HEK293T (cell line): Measurements from ENCODE around the gene CEP68.
"Not testable (repeated sequence)": the region's sequence is repeated elsewhere in the genome, so short reads cannot be mapped to it uniquely, and the experiment has no call there.

Experiments used
- CTCF ChIA-PET: fragments of 350-600 bp; formaldehyde crosslinking; extraction: SDS; loops from one replicate; lab custom pipeline; 2021; ENCODE audit warnings: antibody characterized with exemption, inconsistent platforms; lab: Yijun Ruan, JAX
- POLR2A ChIA-PET: fragments of 350-600 bp; formaldehyde crosslinking; extraction: SDS; loops from one replicate; lab custom pipeline; 2020; ENCODE audit warnings: antibody characterized with exemption, inconsistent platforms; lab: Yijun Ruan, JAX
- DNase-seq: peaks from one replicate; pipeline ENCODE4 v3.0.0; 2012; ENCODE audit warnings: mixed read lengths; ENCODE audit errors: extremely low spot score
- ARNT ChIP-seq: fragments of 450-650 bp; IDR thresholded peaks from 2 replicates; pipeline ENCODE4 v1.6.1; 2017; ENCODE audit warnings: mild to moderate bottlenecking
- BHLHE40 ChIP-seq: fragments of 450-650 bp; IDR thresholded peaks from 2 replicates; pipeline ENCODE4 v1.6.1; 2016; ENCODE audit warnings: mild to moderate bottlenecking, moderate library complexity, borderline replicate concordance
- CTBP1 ChIP-seq: fragments of 450-650 bp; IDR thresholded peaks from 2 replicates; pipeline ENCODE4 v1.6.1; 2016; ENCODE audit warnings: borderline replicate concordance
- ELF4 ChIP-seq: fragments of 450-650 bp; IDR thresholded peaks from 2 replicates; pipeline ENCODE4 v1.6.1; 2017; ENCODE audit warnings: antibody characterized with exemption
- FOXA1 ChIP-seq: fragments of 450-650 bp; IDR thresholded peaks from 2 replicates; pipeline ENCODE4 v1.6.1; 2016; ENCODE audit warnings: mild to moderate bottlenecking
- FOXK2 ChIP-seq: fragments of 450-650 bp; IDR thresholded peaks from 2 replicates; pipeline ENCODE4 v1.6.1; 2016; ENCODE audit warnings: mild to moderate bottlenecking
- FOXM1 ChIP-seq: fragments of 450-650 bp; IDR thresholded peaks from 2 replicates; pipeline ENCODE4 v1.6.1; 2017; ENCODE audit warnings: mild to moderate bottlenecking, borderline replicate concordance
- HDGF ChIP-seq: fragments of 450-650 bp; IDR thresholded peaks from 2 replicates; pipeline ENCODE4 v1.6.1; 2017; ENCODE audit warnings: antibody characterized with exemption, borderline replicate concordance
- L3MBTL2 ChIP-seq: fragments of 450-650 bp; conservative IDR thresholded peaks from 2 replicates; pipeline ENCODE4 v1.6.1; 2016; ENCODE audit warnings: mild to moderate bottlenecking
- LEF1 ChIP-seq: fragments of 450-650 bp; IDR thresholded peaks from 2 replicates; pipeline ENCODE4 v1.6.1; 2017; ENCODE audit warnings: mild to moderate bottlenecking, borderline replicate concordance
- NFRKB ChIP-seq: fragments of 450-650 bp; IDR thresholded peaks from 2 replicates; pipeline ENCODE4 v1.6.1; 2016; ENCODE audit warnings: mild to moderate bottlenecking, moderate library complexity
- SP1 ChIP-seq: fragments of 450-650 bp; IDR thresholded peaks from 2 replicates; pipeline ENCODE4 v1.6.1; 2017
- SUZ12 ChIP-seq: fragments of 450-650 bp; IDR thresholded peaks from 2 replicates; pipeline ENCODE4 v1.6.1; 2016; ENCODE audit warnings: mild to moderate bottlenecking
- TARDBP ChIP-seq: fragments of 450-650 bp; IDR thresholded peaks from 2 replicates; pipeline ENCODE4 v1.6.1; 2016
- ZNF384 ChIP-seq: fragments of 450-650 bp; IDR thresholded peaks from 2 replicates; pipeline ENCODE4 v1.6.1; 2016
- TF ChIP-seq, protein P1 (sequence below): fragments of 450-650 bp; IDR thresholded peaks from 2 replicates; pipeline ENCODE4 v1.6.1; 2016

The CEP68 gene

DNA sequence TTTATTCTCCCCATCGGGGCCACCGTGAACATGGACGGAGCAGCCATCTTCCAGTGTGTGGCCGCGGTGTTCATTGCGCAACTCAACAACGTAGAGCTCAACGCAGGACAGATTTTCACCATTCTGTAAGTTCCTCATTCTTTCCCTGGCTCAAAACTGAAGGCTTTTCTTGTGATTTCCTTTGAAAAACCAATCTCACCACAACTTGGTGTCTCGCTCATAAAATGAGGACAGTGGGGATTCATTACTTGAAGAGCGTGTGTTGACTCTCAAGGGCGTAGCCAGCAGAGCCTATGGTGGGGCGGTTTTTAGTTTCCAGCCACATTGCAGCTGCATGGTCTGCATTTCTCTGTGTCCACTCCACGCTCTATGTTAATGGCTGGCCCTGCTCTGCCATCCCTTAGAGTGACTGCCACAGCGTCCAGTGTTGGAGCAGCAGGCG lies 38.1 kb upstream of the CEP68 start:
- TF ChIP-seq LEF1 (no peak), FOXK2 (no peak), BHLHE40 (no peak), ZNF384 (no peak), HDGF (no peak), SP1 (no peak), TARDBP (no peak), FOXA1 (no peak)
- TF ChIP-seq, protein P1, sequence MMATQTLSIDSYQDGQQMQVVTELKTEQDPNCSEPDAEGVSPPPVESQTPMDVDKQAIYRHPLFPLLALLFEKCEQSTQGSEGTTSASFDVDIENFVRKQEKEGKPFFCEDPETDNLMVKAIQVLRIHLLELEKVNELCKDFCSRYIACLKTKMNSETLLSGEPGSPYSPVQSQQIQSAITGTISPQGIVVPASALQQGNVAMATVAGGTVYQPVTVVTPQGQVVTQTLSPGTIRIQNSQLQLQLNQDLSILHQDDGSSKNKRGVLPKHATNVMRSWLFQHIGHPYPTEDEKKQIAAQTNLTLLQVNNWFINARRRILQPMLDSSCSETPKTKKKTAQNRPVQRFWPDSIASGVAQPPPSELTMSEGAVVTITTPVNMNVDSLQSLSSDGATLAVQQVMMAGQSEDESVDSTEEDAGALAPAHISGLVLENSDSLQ, result no peak
- ChIA-PET POLR2A (interaction anchor here (0.9 kb wide), 1 partner anchor 28 kb away, joined by 4 read pairs; the partner anchor contains the start of gene SLC1A4), CTCF (no interaction called here)
- no peak for DNase-seq

DNA sequence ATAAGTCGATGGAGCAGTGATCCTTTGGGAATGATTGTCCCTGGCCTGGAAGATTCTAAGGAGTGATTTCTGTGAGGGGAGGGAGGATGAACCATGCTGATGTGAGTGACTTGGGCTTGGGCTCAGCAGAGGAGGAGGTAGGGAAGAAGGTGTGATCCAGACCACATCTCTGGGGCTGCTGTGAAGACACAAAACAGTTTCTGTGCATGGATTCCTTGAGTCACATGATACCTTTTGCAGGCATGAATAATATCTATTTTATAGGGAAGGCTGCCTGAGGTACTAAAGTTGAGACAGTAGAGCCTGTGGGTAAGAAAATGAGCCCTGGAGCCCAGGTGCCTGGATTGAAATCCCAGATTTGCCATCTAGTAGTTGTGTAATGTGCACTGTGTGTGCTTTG lies 37.2 kb upstream of the CEP68 start:
- TF ChIP-seq L3MBTL2 (no peak), FOXM1 (no peak), TARDBP (no peak), BHLHE40 (no peak), ARNT (no peak), NFRKB (no peak), SP1 (no peak)
- TF ChIP-seq, protein P1, result no peak
- ChIA-PET POLR2A (interaction anchor here (0.9 kb wide), 1 partner anchor 29 kb away, joined by 4 read pairs; the partner anchor contains the start of gene SLC1A4), CTCF (no interaction called here)
- DNase-seq, result no peak

DNA sequence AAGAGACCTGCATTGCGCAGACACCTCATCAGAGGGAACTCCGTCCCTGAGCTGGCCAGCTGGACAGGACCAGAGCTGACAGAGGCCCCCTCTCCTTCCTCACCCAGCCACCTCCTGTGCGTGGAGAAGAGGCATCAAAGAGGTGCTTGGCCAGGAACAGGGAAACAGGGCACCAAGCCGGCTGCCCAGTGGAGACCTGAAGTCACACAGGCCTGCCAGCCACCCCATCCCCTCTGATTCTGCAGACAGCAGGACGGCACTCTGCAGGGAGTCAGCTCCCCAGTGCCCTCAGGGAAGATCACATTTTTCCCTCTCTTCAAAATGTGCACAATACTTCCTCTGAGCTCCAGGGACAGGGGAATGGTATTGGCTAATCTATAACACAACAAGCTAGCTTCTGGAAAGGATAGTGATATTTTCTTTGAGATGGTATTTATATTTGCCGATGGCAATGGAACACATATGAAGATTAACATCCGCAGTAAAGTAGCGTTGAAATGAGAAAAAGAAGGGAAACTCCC lies 36.5 kb upstream of the CEP68 start:
- POLR2A ChIA-PET, result no interaction called here
- CTCF ChIA-PET, result no interaction called here
- DNase-seq, result no peak
- TF ChIP-seq NFRKB, result no peak
- no peak for TF ChIP-seq FOXA1
- no peak for TF ChIP-seq FOXK2
- TF ChIP-seq SUZ12, result no peak
- TF ChIP-seq ELF4, result no peak
- TF ChIP-seq FOXM1, result no peak
- no peak for TF ChIP-seq TARDBP
- TF ChIP-seq L3MBTL2, result no peak
- TF ChIP-seq HDGF, result no peak
- TF ChIP-seq, protein P1, result no peak
- no peak for TF ChIP-seq LEF1

- POLR2A ChIA-PET, CTCF ChIA-PET, DNase-seq: not testable (repeated sequence)
Measured at GRCh38 chr2:65020251-65020650, 36.0 kb upstream of the CEP68 start.

DNA sequence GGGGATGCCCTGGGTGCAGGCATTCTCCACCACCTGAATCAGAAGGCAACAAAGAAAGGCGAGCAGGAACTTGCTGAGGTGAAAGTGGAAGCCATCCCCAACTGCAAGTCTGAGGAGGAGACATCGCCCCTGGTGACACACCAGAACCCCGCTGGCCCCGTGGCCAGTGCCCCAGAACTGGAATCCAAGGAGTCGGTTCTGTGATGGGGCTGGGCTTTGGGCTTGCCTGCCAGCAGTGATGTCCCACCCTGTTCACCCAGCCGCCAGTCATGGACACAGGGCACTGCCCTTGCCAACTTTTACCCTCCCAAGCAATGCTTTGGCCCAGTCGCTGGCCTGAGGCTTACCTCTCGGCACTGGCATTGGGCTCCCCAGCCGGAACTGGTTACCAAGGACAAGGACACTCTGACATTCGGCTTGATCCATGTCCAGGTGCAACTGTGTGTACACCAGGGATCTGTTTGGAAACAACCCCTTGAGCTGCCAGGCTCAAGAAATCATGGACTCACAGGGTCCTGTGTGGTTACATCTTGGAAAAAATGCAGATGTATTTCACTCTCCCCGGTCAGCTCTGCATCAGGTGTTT lies 35.2 kb upstream of the CEP68 start:
- no peak for DNase-seq
- CTCF ChIA-PET, result no interaction called here
- POLR2A ChIA-PET, result no interaction called here
- TF ChIP-seq L3MBTL2, result no peak
- no peak for TF ChIP-seq SP1
- TF ChIP-seq HDGF, result no peak
- no peak for TF ChIP-seq TARDBP
- no peak for TF ChIP-seq FOXM1
- no peak for TF ChIP-seq ELF4
- TF ChIP-seq FOXK2, result no peak
- no peak for TF ChIP-seq NFRKB

- DNase-seq, result no peak
- TF ChIP-seq FOXM1, result no peak
- no peak for TF ChIP-seq NFRKB
- TF ChIP-seq, protein P1, result no peak
- no peak for TF ChIP-seq BHLHE40
- TF ChIP-seq ELF4, result no peak
- TF ChIP-seq ARNT, result no peak
- no peak for TF ChIP-seq FOXA1
- no peak for TF ChIP-seq SP1
- no peak for TF ChIP-seq FOXK2
- TF ChIP-seq LEF1, result no peak
- CTCF ChIA-PET, result no interaction called here
- POLR2A ChIA-PET, result no interaction called here
Measured at GRCh38 chr2:65021709-65022108, 34.5 kb upstream of the CEP68 start.

- DNase-seq, result no peak
- ChIA-PET POLR2A (no interaction called here), CTCF (no interaction called here)
- TF ChIP-seq FOXM1 (no peak), ARNT (no peak), NFRKB (no peak), ELF4 (no peak), CTBP1 (no peak), FOXK2 (no peak), SUZ12 (no peak), SP1 (no peak), L3MBTL2 (no peak), HDGF (no peak), TARDBP (no peak), ZNF384 (no peak), BHLHE40 (no peak)
Measured at GRCh38 chr2:65022189-65022588, 34.0 kb upstream of the CEP68 start.
